ENCODE measurements around the gene CLCN3. TPM values are rescaled to one million over a fixed set of nuclear protein-coding genes. Genes with fewer than 3 reads are reported as not detected.

CLCN3 gene
- total RNA-seq, 6 donors from 2014 or later = 16.2 to 54.4 (median 30.4) TPM

DNA sequence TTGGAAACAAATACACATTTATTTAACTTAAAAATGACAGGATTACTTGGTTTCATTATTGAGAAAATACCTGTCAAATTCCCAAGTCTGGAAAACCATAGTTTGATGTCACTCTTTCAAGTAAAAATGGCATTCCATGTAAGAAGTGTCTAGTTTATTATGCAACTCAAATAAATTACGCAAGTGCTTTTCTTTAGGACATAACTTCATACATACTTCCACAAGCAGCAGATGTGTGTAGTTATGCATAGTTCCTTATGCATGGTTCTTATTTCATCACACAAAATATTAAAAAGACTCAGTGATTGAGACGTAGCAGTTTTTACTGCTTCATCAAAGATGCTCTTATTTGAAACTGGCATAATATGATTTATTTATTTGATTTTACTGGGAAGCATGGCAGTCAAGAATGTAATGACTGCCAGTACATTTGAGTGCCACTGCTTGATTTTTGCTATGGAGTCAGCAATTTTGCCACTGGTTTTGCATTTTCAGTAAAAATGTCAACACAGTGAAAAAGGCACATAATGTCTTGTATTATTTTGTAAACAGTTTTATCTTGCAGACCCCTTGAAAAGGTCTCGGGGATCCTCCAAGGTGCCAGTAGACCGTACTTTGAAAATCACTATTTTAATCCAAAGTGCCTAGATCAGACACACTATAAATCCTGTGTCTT, 62.1 kb downstream of the CLCN3 start:
- Histone ChIP-seq H3K9me3 (no peaks in the 10 kb centered on the region), H3K4me1 (peaks cover 0 to 6% (median 0%) of the 10 kb centered on the region in 4 donors), H3K27ac (no peak overlapping the region), H3K36me3 (peaks cover 0 to 20% (median 4%) of the 10 kb centered on the region in 4 donors), H3K27me3 (no peaks in the 10 kb centered on the region), H3K4me3 (no peak overlapping the region)
- no peak for DNase-seq
- TF ChIP-seq, protein P1, sequence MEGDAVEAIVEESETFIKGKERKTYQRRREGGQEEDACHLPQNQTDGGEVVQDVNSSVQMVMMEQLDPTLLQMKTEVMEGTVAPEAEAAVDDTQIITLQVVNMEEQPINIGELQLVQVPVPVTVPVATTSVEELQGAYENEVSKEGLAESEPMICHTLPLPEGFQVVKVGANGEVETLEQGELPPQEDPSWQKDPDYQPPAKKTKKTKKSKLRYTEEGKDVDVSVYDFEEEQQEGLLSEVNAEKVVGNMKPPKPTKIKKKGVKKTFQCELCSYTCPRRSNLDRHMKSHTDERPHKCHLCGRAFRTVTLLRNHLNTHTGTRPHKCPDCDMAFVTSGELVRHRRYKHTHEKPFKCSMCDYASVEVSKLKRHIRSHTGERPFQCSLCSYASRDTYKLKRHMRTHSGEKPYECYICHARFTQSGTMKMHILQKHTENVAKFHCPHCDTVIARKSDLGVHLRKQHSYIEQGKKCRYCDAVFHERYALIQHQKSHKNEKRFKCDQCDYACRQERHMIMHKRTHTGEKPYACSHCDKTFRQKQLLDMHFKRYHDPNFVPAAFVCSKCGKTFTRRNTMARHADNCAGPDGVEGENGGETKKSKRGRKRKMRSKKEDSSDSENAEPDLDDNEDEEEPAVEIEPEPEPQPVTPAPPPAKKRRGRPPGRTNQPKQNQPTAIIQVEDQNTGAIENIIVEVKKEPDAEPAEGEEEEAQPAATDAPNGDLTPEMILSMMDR (IDR thresholded peaks at IDR 0.05) = no peak
- TF ChIP-seq POLR2A (IDR thresholded peaks at IDR 0.05) (no peak), POLR2AphosphoS5 (IDR thresholded peaks at IDR 0.05) (no peak), EP300 (IDR thresholded peaks at IDR 0.05) (no peak)
- no peak for ATAC-seq (ENCODE audit: low FRiP score in 2 of 2)
- 77 to 87% methylated on average over 4 of the region's 4 CpGs for WGBS, 2 donors

DNA sequence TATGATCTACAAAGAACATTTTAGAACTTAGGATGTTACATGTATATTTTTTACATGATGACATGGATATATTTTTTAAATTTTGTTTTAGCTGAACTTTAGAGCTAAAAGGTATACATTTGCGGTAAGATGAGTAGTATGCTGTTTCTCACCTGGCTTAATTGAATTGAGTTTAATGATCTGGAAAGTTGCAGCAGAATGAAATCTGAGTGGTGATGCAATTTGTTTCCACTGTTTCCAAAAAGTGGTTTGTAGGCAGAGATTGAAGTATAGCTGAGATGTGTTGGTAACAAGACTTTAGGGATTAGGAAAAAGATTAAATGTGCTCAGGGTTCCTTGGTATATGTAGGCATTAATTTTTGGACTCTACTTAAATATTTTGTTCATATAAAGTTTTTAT, 69.3 kb downstream of the CLCN3 start:
- 89 to 100% methylated on average over 1 of the region's 1 CpG for WGBS, 2 donors
- H3K36me3 ChIP-seq = peaks cover 0 to 25% (median 5%) of the 10 kb centered on the region in 4 donors

DNA sequence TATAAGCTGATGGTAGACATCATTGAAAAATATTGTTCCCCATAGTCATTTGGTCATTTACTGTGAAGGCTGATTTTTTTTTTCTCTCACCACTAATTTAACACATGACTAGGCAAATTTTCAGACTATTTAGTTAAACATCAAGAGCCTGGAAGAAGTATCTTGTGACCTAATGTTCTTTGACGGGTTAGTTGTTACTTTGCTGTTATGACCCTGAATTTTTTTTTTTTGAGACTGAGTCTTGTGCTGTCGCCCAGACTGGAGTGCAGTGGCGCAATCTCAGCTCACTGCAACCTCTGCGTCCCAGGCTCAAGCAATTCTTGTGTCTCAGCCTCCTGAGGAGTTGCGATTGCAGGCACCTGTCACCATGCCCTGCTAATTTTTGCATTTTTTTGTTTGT, 70.4 kb downstream of the CLCN3 start:
- Histone ChIP-seq H3K4me3 (no peak overlapping the region), H3K4me1 (no peaks in the 10 kb centered on the region), H3K9me3 (no peaks in the 10 kb centered on the region), H3K36me3 (peaks cover 0 to 25% (median 5%) of the 10 kb centered on the region in 4 donors), H3K27me3 (no peaks in the 10 kb centered on the region), H3K27ac (no peak overlapping the region)
- DNase-seq (peak in 1 of 2 donors; percentile 49), ATAC-seq (ENCODE audit: low FRiP score in 2 of 2) (no peak)
- 69 to 83% methylated on average over 5 of the region's 5 CpGs for WGBS, 2 donors
- TF ChIP-seq POLR2AphosphoS5 (IDR thresholded peaks at IDR 0.05) (no peak), EP300 (IDR thresholded peaks at IDR 0.05) (no peak), POLR2A (IDR thresholded peaks at IDR 0.05) (no peak)
- TF ChIP-seq, protein P1 (IDR thresholded peaks at IDR 0.05) = no peak

More for the DNA sequence above, 69.3 kb downstream of the CLCN3 start:
- no peak for DNase-seq
- no peak for TF ChIP-seq POLR2A (IDR thresholded peaks at IDR 0.05)
- TF ChIP-seq, protein P1 (IDR thresholded peaks at IDR 0.05) = no peak
- no peak for TF ChIP-seq EP300 (IDR thresholded peaks at IDR 0.05)
- TF ChIP-seq POLR2AphosphoS5 (IDR thresholded peaks at IDR 0.05) = no peak
- Histone ChIP-seq H3K27me3 (no peaks in the 10 kb centered on the region), H3K4me1 (no peaks in the 10 kb centered on the region), H3K9me3 (no peaks in the 10 kb centered on the region), H3K4me3 (no peak overlapping the region), H3K27ac (no peak overlapping the region)
- no peak for ATAC-seq (ENCODE audit: low FRiP score in 2 of 2)

DNA sequence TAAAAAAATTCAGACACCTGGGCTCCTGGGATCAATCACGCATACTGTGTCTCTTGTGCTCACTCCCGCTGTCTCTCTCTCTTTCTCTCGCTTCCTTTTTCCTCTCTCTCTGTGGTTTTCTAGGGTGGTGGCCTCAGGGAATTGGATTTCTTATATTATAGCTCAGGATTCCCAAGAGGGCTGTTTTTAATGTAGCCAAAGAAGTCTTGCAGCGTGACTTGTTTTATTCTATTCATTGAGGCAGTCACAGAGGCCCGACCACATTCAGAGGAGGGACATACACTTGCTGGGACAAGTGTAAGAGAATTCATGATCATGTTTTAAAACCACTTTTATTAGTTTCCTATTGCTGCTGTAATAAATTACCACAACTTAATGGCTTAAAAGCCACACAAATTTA, 78.0 kb downstream of the CLCN3 start:
- 96 to 97% methylated on average over 5 of the region's 5 CpGs for WGBS, 2 donors
- Histone ChIP-seq H3K36me3 (peaks cover 0 to 47% (median 12%) of the 10 kb centered on the region in 4 donors), H3K27ac (no peak overlapping the region), H3K9me3 (no peaks in the 10 kb centered on the region), H3K27me3 (no peaks in the 10 kb centered on the region), H3K4me3 (no peak overlapping the region), H3K4me1 (no peaks in the 10 kb centered on the region)
- ATAC-seq (ENCODE audit: low FRiP score in 2 of 2) (no peak), DNase-seq (no peak)
- no peak for TF ChIP-seq POLR2A (IDR thresholded peaks at IDR 0.05)
- TF ChIP-seq EP300 (IDR thresholded peaks at IDR 0.05) = no peak
- no peak for TF ChIP-seq POLR2AphosphoS5 (IDR thresholded peaks at IDR 0.05)
- TF ChIP-seq, protein P1 (IDR thresholded peaks at IDR 0.05) = no peak
